SK-N-DZ (cell line): Measurements from ENCODE around the gene RAD54L.
"Not testable (repeated sequence)": the region's sequence is repeated elsewhere in the genome, so short reads cannot be mapped to it uniquely, and the experiment has no call there.

ENCODE experiments used
- DNase-seq: peaks from one replicate; pipeline ENCODE4 v3.0.0-alpha.2; 2015; ENCODE audit warnings: low spot score

RAD54L gene

DNA sequence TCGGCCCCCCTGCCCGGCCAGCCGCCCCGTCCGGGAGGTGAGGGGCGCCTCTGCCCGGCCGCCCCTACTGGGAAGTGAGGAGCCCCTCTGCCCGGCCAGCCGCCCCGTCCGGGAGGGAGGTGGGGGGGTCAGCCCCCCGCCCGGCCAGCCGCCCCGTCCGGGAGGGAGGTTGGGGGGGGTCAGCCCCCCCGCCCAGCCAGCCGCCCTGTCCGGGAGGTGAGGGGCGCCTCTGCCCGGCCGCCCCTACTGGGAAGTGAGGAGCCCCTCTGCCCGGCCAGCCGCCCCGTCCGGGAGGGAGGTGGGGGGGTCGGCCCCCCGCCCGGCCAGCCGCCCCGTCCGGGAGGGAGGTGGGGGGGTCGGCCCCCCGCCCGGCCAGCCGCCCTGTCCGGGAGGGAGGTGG lies 5.8 kb upstream of the RAD54L start:
- not testable (repeated sequence) for DNase-seq

DNA sequence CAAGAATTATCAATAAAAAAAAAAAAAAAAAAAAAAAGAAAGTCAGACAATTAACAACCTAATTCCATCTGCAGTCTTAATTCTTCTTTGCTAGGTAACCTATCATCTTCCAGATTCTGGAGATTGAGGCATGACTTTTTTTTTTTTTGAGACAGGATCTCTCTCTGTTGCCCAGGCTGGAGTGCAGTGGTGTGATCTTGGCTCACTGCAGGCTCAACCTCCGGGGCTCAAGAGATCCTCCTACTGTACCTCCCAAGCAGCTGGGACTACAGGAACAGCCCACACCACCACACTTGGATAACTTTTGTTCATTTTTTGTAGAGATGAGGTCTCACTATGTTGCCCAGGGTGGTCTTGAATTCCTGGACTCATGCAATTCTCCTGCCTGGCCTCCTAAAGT lies 4.6 kb upstream of the RAD54L start:
- DNase-seq = no peak

GRCh38 chr1:46243831-46244230 lies 3.7 kb upstream of the RAD54L start:
- DNase-seq = not testable (repeated sequence)

GRCh38 chr1:46244656-46245371 lies 2.7 kb upstream of the RAD54L start:
- DNase-seq = no peak

DNA sequence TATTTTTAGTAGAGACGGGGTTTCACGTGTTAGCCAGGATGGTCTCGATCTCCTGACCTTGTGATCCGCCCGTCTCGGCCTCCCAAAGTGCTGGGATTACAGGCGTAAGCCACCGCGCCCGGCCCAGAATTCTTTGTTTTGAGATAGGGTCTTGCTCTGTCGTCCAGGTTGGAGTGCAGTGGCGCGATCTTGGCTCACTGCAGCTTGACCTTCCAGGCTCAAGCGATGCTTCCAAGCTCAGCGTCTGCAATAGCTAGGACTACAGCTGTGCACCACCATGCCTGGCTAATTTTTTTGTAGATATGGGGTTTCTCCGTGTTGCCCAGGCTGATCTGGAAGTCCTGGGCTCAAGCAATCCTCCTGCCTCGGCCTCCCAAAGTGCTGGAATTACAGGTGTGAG lies 1.4 kb upstream of the RAD54L start:
- DNase-seq = not testable (repeated sequence)

DNA sequence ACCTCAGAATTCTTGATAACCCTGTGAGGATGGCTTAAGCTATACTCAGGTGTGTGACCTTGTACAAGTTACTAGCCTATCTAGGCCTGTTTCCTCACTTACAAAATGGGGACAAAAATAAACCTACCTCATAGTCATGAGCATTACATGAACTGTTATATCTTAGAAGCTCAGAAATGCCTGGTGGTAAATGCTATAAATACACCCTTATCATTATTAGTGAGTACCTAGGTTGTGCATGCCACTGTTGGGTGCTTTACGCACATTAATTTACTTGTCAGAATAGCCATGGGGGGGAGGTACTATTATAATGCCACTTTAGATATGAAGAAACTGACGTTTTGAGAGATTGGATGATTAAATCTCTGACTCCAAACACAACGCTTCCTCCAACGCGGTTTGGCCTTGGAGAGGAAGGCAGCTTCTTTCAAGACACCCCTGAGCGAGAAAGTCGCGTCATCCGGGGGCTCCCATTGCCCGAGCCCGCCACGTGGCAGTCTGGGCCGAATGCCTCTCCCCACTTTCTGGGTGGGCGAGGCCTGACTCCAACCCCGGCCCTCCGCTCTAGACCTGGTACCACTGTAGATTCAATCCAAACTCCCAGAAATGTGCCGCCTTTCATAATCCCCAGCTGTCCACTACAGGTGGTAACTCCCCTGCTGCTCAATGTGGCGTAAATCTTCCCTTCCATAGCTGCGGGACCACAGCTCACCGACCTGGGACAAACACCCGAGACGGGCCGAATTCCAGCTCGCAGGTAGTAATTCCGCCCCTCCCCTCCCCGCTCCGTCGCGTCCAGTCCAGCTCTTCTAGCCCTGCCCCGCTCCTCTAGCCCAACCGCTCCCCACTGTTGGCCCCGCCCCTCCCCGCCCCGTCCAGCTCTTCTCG lies 771 bp upstream of the RAD54L start:
- DNase-seq = no peak

- peak; percentile 50 for DNase-seq
Observed at GRCh38 chr1:46248122-46248920, 758 bp downstream of the RAD54L start.

DNA sequence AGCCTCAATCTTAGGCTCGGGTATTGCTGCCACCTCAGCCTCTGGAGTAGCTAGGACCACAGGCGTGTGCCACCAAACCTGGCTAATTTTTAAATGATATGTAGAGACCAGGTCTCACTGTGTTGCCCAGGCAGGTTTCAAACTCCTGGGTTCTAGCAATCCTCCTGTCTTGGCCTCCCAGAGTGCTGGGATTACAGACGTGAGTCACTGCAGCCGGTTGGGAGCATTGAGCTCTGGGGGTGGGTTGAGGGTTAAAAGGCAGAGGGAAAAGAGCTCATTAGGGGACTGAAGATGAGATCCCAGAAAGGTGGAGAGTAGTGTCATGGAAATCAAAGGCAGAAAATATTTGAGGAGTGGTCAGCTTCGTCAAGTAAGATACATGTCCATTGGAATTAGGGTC lies 7.1 kb downstream of the RAD54L start:
- DNase-seq = no peak

DNA sequence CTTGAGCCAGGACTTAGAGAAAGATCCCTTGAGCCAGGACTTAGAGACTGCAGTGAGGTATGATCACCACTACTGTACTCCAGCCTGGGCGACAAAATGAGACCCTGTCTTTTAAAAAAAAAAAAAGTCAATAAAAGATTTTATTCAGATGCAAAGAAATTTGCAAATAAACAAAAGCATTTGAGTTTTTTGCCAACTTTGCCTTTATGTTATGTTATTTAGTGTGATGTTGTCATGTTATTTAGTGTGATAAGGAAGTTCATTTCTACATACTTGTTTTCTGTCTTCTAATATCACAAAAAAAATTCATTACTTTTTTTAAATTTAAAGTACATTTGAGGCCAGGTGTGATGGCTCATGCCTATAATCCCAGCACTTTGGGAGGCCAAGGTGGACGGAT lies 9.0 kb downstream of the RAD54L start:
- no peak for DNase-seq

- DNase-seq = no peak
Observed at GRCh38 chr1:46262508-46262907, 14.9 kb downstream of the RAD54L start.

- DNase-seq = no peak
Observed at GRCh38 chr1:46263146-46263545, 15.6 kb downstream of the RAD54L start.

- no peak for DNase-seq
Observed at GRCh38 chr1:46268578-46268977, 21.0 kb downstream of the RAD54L start.

DNA sequence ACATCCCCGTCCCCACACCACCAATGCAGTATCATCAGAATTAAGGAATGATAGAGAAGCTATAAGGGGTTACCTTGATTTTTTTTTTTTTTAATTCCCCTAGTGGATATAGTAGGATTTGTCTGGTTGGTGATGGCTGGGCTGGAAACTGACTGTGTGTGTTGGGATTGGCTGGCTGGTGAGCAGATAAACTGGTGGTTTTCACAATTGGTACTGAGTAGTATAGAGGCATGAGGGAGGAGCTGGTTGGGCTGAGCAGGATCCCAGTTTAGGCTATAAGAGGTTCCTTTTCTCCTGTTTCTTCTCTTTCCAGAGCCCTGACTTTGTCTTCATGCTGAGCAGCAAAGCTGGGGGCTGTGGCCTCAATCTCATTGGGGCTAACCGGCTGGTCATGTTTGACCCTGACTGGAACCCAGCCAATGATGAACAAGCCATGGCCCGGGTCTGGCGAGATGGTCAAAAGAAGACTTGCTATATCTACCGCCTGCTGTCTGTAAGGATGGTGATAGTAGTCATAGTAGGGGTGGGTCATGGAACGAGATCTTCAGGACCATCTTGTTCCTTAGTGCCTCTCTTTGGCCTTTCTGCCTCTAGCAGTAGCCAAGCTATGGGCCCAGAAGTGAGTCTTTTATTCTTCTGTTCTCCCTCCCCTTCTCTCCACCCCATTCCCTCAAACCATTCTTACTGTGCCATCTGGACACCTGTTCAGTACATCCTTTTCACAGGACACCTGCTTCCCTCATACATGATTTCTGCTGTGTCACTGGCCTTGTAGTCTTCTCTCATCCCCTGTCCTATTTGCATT lies 26.9 kb downstream of the RAD54L start:
- DNase-seq = no peak

GRCh38 chr1:46275030-46275337 lies 27.4 kb downstream of the RAD54L start:
- DNase-seq = no peak

DNA sequence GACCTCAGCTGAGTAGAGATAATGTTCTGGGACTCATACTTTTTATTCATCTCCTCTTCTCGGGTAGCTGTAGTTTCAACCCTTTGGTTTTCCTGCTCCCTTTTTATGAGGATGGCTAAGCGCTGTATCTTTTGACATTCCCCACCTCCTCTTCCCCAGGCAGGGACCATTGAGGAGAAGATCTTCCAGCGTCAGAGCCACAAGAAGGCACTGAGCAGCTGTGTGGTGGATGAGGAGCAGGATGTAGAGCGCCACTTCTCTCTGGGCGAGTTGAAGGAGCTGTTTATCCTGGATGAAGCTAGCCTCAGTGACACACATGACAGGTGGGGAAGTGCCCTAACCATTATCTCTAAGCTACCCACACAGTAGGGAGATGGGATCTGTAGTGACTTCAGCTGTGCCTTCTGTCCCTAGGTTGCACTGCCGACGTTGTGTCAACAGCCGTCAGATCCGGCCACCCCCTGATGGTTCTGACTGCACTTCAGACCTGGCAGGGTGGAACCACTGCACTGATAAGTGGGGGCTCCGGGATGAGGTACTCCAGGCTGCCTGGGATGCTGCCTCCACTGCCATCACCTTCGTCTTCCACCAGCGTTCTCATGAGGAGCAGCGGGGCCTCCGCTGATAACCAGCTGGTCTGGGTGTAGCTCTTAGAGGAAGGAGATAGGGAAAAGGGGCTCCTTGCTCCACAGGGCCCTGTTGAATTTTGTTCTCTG lies 30.3 kb downstream of the RAD54L start:
- DNase-seq = no peak

DNA sequence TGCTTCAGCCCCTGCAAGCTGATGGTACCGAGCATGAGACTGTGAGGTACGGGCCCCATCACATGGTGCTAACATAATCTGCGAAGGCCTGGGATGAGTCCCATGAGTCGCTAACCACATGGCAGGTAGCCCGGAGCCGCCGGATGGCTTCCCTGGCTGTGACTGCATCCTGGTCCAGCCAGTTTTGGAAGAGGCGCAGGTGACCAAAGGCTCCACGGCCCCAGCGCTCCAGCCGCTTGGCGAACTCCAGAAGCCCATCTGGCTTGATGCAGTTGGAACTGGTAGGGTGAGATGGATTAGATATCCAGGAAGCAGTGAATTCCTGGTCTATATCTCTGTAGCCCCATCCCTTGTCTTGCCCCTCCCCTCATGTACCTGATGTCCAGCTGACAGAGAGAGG lies 31.2 kb downstream of the RAD54L start:
- DNase-seq = no peak

DNA sequence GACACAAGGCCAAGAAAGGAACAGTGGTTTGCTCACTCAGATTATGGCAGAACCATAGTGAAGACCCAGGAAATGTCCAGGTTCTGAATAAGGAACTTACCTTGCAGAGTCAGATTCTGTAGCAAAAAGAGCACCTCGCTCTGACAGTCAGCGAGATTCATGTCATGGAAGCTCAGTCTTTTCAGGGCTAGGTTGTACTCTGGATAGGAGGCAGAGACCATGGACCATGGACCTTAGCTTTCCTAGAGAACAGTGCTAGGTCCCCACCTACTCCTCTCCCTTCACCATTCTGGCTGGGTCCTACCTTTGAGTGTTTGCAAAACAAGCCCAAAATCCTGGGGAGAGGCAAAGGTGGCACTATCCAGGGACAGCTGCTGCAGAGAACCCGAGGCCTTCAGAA lies 32.5 kb downstream of the RAD54L start:
- no peak for DNase-seq

- DNase-seq = no peak
Observed at GRCh38 chr1:46281021-46281420, 33.5 kb downstream of the RAD54L start.

- no peak for DNase-seq
Observed at GRCh38 chr1:46284058-46284457, 36.5 kb downstream of the RAD54L start.

DNA sequence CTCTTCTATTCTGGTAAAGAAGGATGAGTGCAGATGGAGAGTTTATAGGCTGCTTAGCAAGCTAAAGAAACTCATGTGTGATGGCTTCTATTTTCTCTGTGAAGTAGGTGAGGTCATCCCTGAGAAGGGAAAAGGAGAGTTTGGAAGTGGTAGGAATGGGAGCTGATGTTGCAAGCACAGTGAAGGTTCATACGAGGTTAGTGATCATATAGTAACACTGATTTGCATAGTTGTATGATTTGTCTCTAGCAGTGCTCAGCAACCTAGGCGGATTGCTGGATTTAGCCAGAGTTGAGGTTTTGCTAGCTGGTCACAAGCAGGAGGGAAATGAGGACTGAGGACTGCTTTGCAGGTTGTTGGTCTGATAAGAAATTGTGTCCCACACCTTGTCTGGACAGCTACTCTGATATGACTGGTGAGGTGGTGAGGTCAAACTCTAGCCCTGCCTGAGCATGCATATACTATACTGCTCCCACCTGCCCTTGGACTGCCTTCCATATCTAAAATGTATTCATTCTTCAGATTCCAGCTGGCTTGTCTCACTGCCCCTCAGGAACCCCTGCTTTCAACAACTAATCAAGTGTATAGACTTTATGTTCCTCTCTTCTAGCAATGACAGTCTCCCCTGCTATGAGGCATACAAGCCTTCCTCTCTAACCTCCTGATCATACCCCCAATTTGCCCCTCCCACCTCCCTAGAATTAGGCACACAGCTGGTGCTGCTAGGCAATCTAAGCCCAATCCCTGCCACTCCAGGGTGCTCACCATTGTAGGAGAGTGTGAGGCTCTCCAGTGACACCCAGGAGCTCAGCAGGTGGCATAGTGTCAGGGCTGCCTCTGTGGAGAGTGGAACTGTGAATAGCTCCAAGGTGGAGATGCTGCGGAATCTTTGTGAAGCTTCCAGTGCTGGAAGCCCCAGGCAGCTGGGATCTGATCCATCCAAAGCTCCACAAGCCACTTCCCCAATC lies 37.3 kb downstream of the RAD54L start:
- DNase-seq = no peak
